Head of caudate nucleus (tissue), 42 donors: Measurements from ENCODE around the gene SPPL3.
"Not testable (repeated sequence)": the region's sequence is repeated elsewhere in the genome, so short reads cannot be mapped to it uniquely, and the experiment has no call there.

Experiments used
- DNase-seq, 42 donors: peaks; one replicate each; pipeline versions ENCODE4 v3.0.0 to v3.0.0-alpha.2; 2020 to 2021; ENCODE audit warnings: mixed read lengths in 7 of 42
- intact Hi-C: fragments of 100-400 bp; cut with DNase I; formaldehyde crosslinking; loops from one replicate; pipeline ENCODE4 v1.15.0; 2022

Gene SPPL3

GRCh38 chr12:120925740-120926563 lies 21.8 kb upstream of the SPPL3 start:
- DNase-seq, result no peak
- intact Hi-C loops, result no loop called here

- intact Hi-C loops, result no loop called here
- DNase-seq, result no peak
Measured at GRCh38 chr12:120922279-120922678, 18.1 kb upstream of the SPPL3 start.

- DNase-seq, result no peak
- intact Hi-C loops, result no loop called here
Measured at GRCh38 chr12:120921637-120922036, 17.5 kb upstream of the SPPL3 start.

GRCh38 chr12:120920178-120920577 lies 16.0 kb upstream of the SPPL3 start:
- DNase-seq, result no peak
- intact Hi-C loops, result no loop called here

GRCh38 chr12:120917748-120918147 lies 13.6 kb upstream of the SPPL3 start:
- DNase-seq, result no peak

GRCh38 chr12:120916561-120916960 lies 12.4 kb upstream of the SPPL3 start:
- DNase-seq, result peak in 1 of 42 donors; percentile 31
- intact Hi-C loops, result no loop called here

More at GRCh38 chr12:120917748-120918147, 13.6 kb upstream of the SPPL3 start:
- intact Hi-C loops, result no loop called here

GRCh38 chr12:120914794-120915193 lies 10.6 kb upstream of the SPPL3 start:
- intact Hi-C loops, result no loop called here
- DNase-seq, result peak in 1 of 42 donors; percentile 13

- DNase-seq, result no peak
- intact Hi-C loops, result loop anchor here (10.0 kb wide), 2 partner anchors 55 to 185 kb away; partner anchors contain the start of gene ACADS
Measured at GRCh38 chr12:120909633-120910298, 5.6 kb upstream of the SPPL3 start.

- intact Hi-C loops, result loop anchor here (10.0 kb wide), 2 partner anchors 51 to 181 kb away; partner anchors contain the start of gene ACADS
- peak in 1 of 42 donors; percentile 33 for DNase-seq
Measured at GRCh38 chr12:120905856-120906384, 1.8 kb upstream of the SPPL3 start.

- DNase-seq, result peak; percentile 23 to 82 (median 66)
- intact Hi-C loops, result loop anchor here (10.0 kb wide), 2 partner anchors 49 to 179 kb away; partner anchors contain the start of gene ACADS
Measured at GRCh38 chr12:120903412-120904196, 554 bp downstream of the SPPL3 start.

GRCh38 chr12:120902846-120903411 lies 1.2 kb downstream of the SPPL3 start:
- intact Hi-C loops, result loop anchor here (10.0 kb wide), 2 partner anchors 48 to 178 kb away; partner anchors contain the start of gene ACADS
- DNase-seq, result no peak

GRCh38 chr12:120901818-120902217 lies 2.3 kb downstream of the SPPL3 start:
- DNase-seq, result no peak
- intact Hi-C loops, result loop anchor here (10.0 kb wide), 2 partner anchors 47 to 177 kb away; partner anchors contain the start of gene ACADS

- intact Hi-C loops, result loop anchor here (10.0 kb wide), 2 partner anchors 46 to 176 kb away; partner anchors contain the start of gene ACADS
- not testable (repeated sequence) for DNase-seq
Measured at GRCh38 chr12:120901101-120901500, 3.1 kb downstream of the SPPL3 start.

GRCh38 chr12:120895532-120895931 lies 8.6 kb downstream of the SPPL3 start:
- intact Hi-C loops, result no loop called here
- DNase-seq, result no peak

GRCh38 chr12:120892265-120892664 lies 11.9 kb downstream of the SPPL3 start:
- intact Hi-C loops, result no loop called here
- DNase-seq, result no peak

- intact Hi-C loops, result no loop called here
- DNase-seq, result no peak
Measured at GRCh38 chr12:120890963-120891362, 13.2 kb downstream of the SPPL3 start.

- peak in 6 of 42 donors; percentile 26 to 49 (median 31) for DNase-seq
- intact Hi-C loops, result no loop called here
Measured at GRCh38 chr12:120887253-120888043, 16.7 kb downstream of the SPPL3 start.
